Measurements from ENCODE around the gene IMMP2L. TPM values are rescaled to one million over a fixed set of nuclear protein-coding genes. Genes with fewer than 3 reads are reported as not detected.

Gene IMMP2L
- total and polyA plus RNA-seq, 2 of the 8 experiments (the other 6 are each of a cell fraction or from before 2014, with no cell fraction given) = 2.3 to 10.1 TPM

GRCh38 chr7:111424768-111425167 lies 137.5 kb downstream of the IMMP2L start:
- H3K4me2 ChIP-seq (ENCODE audit: insufficient read depth in 1 of 2, low read depth in 2 of 2, low read length in 2 of 2) = no peak overlapping the region
- no peaks in the 10 kb centered on the region for H3K4me1 ChIP-seq (replicated peaks in 1 of 4; ENCODE audit: control insufficient read depth in 3 of 4, insufficient read depth in 4 of 4, low read length in 3 of 4)

More at GRCh38 chr7:111424768-111425167, 137.5 kb downstream of the IMMP2L start:
- Histone ChIP-seq H2BK15ac (ENCODE audit: low read length) (no peak overlapping the region), H2BK120ac (replicated peaks; ENCODE audit: low read depth, low read length) (no peak overlapping the region), H3K18ac (ENCODE audit: extremely low read depth, low read length) (no peak overlapping the region), H4K5ac (ENCODE audit: insufficient read length, low read depth, low read length) (no peak overlapping the region), H3K14ac (ENCODE audit: insufficient read length) (no peak overlapping the region), H3K27ac (ENCODE audit: low read depth, low read length) (no peak overlapping the region), H4K20me1 (replicated peaks in 1 of 2; ENCODE audit: control insufficient read depth in 1 of 2, insufficient read depth in 2 of 2, low read length in 2 of 2) (no peaks in the 10 kb centered on the region), H4K91ac (replicated peaks; ENCODE audit: insufficient read length, low read length) (no peak overlapping the region), H2BK5ac (ENCODE audit: low read depth, low read length) (no peak overlapping the region), H3K79me1 (ENCODE audit: low read depth, low read length) (no peaks in the 10 kb centered on the region), H3K36me3 (ENCODE audit: control insufficient read depth in 2 of 4, insufficient read depth in 4 of 4, low read length in 3 of 4) (no peaks in the 10 kb centered on the region), H2AFZ (ENCODE audit: low read length) (no peak overlapping the region), H2AK5ac (ENCODE audit: low read depth, low read length) (no peak overlapping the region), H3K27me3 (replicated peaks in 1 of 4; ENCODE audit: control insufficient read depth in 3 of 4, extremely low read depth in 1 of 4, insufficient read depth in 3 of 4, low read length in 3 of 4) (no peaks in the 10 kb centered on the region), H3K23me2 (ENCODE audit: low read depth, low read length) (no peaks in the 10 kb centered on the region), H2BK20ac (ENCODE audit: low read length) (no peak overlapping the region), H3K79me2 (ENCODE audit: control insufficient read depth in 1 of 2, insufficient read depth in 2 of 2, low read length in 2 of 2) (no peaks in the 10 kb centered on the region), H3K9me3 (ENCODE audit: insufficient read depth in 2 of 2, low read depth in 1 of 2, low read length in 1 of 2) (no peaks in the 10 kb centered on the region), H4K8ac (ENCODE audit: extremely low read depth, insufficient read depth, low read length) (no peak overlapping the region), H3K56ac (replicated peaks; ENCODE audit: insufficient read length, low read depth, low read length) (no peak overlapping the region), H3K4me3 (ENCODE audit: extremely low read depth in 1 of 4, insufficient read depth in 2 of 4, low read depth in 3 of 4, low read length in 4 of 4) (no peak overlapping the region), H2BK12ac (ENCODE audit: low read depth, low read length) (no peak overlapping the region), H3K9ac (replicated peaks in 1 of 4; ENCODE audit: extremely low read depth in 1 of 4, low read depth in 3 of 4, low read length in 3 of 4) (no peak overlapping the region), H3K23ac (ENCODE audit: insufficient read length) (no peak overlapping the region), H3K4ac (replicated peaks; ENCODE audit: insufficient read length, low read depth, low read length) (no peak overlapping the region)
- DNase-seq (ENCODE audit: low read depth in 1 of 2, low spot score in 2 of 2) = no peak
- TF ChIP-seq ZNF274 (IDR thresholded peaks at IDR 0.05; ENCODE audit: borderline replicate concordance, extremely low read depth, low read length) (no peak), NANOG (IDR thresholded peaks at IDR 0.05; ENCODE audit: insufficient read depth, low read depth, low read length, poor library complexity, severe bottlenecking) (no peak), MAFK (IDR thresholded peaks at IDR 0.05; ENCODE audit: low read depth, low read length) (no peak), BACH1 (IDR thresholded peaks at IDR 0.05; ENCODE audit: low read length) (no peak), FOSL1 (IDR thresholded peaks at IDR 0.05; ENCODE audit: insufficient read depth, low read depth, low read length) (no peak), SP2 (IDR thresholded peaks at IDR 0.05; ENCODE audit: low read length) (no peak), USF2 (IDR thresholded peaks at IDR 0.05; ENCODE audit: low read length) (no peak), JUND (IDR thresholded peaks at IDR 0.05; ENCODE audit: low read length) (no peak), KDM1A (IDR thresholded peaks at IDR 0.05; ENCODE audit: borderline replicate concordance, low read length) (no peak), TCF12 (IDR thresholded peaks at IDR 0.05; ENCODE audit: low read depth, low read length) (no peak), SUZ12 (IDR thresholded peaks at IDR 0.05; ENCODE audit: low read length) (no peak), HDAC6 (IDR thresholded peaks at IDR 0.05; ENCODE audit: low read depth, low read length) (no peak), ASH2L (IDR thresholded peaks at IDR 0.05; ENCODE audit: low read length) (no peak), CEBPB (IDR thresholded peaks at IDR 0.05; ENCODE audit: low read depth, low read length) (no peak), SP1 (IDR thresholded peaks at IDR 0.05; ENCODE audit: low read depth, low read length) (no peak), BCL11A (IDR thresholded peaks at IDR 0.05; ENCODE audit: low read depth in 2 of 2, low read length in 2 of 2) (no peak), GABPA (IDR thresholded peaks at IDR 0.05; ENCODE audit: borderline replicate concordance, insufficient read depth, low read length) (no peak)
- ChIA-PET POLR2A (ENCODE audit: partially characterized antibody) (no interaction called here), CTCF (ENCODE audit: partially characterized antibody) (no interaction called here)
- no peak for FAIRE-seq

All from H1 (cell line).